Endodermal cell (in vitro differentiated cells): ENCODE measurements around the gene POLD2. TPM values are rescaled to one million over a fixed set of nuclear protein-coding genes. Genes with fewer than 3 reads are reported as not detected.

Experiments
- DNase-seq: peaks from one replicate; pipeline ENCODE4 v3.0.0-alpha.2; 2017
- H3K27ac ChIP-seq: 2 replicates; pipeline ENCODE4 v1.5.1; 2013; ENCODE audit warnings: mild to moderate bottlenecking, low read depth, low read length, moderate library complexity
- H3K27me3 ChIP-seq: 2 replicates; pipeline ENCODE4 v1.6.1; 2013; ENCODE audit warnings: mild to moderate bottlenecking, low read length, moderate library complexity; ENCODE audit not compliant: insufficient read depth, control insufficient read depth, poor library complexity, severe bottlenecking
- H3K36me3 ChIP-seq: 2 replicates; pipeline ENCODE4 v1.7.0; 2013; ENCODE audit warnings: mild to moderate bottlenecking, low read length, moderate library complexity; ENCODE audit not compliant: control insufficient read depth, insufficient read depth
- H3K4me1 ChIP-seq: one replicate; pipeline ENCODE4 v1.7.0; 2013; ENCODE audit warnings: low read length; ENCODE audit not compliant: control insufficient read depth, insufficient read depth
- H3K4me3 ChIP-seq: 2 replicates; pipeline ENCODE4 v1.5.1; 2013; ENCODE audit warnings: mild to moderate bottlenecking, low read length, moderate library complexity
- H3K9ac ChIP-seq: 2 replicates; pipeline ENCODE4 v1.6.1; 2013; ENCODE audit warnings: mild to moderate bottlenecking, low read length, moderate library complexity; ENCODE audit not compliant: poor library complexity, severe bottlenecking; ENCODE audit errors: extremely low read depth
- H3K9me3 ChIP-seq: 2 replicates; pipeline ENCODE4 v1.6.1; 2013; ENCODE audit warnings: mild to moderate bottlenecking, low read length, moderate library complexity; ENCODE audit not compliant: control insufficient read depth
- H3K27ac Mint-ChIP-seq: 2 replicates; pipeline ENCODE4 v1.8.0; 2020; ENCODE audit warnings: mixed read lengths
- H3K27me3 Mint-ChIP-seq: 2 replicates; pipeline ENCODE4 v1.8.0; 2021; ENCODE audit warnings: mild to moderate bottlenecking, mixed read lengths; ENCODE audit not compliant: insufficient read depth
- H3K36me3 Mint-ChIP-seq: 2 replicates; pipeline ENCODE4 v1.8.0; 2020; ENCODE audit warnings: low read depth, mixed read lengths
- H3K4me1 Mint-ChIP-seq: 2 replicates; pipeline ENCODE4 v1.8.0; 2020; ENCODE audit warnings: mixed read lengths
- H3K4me3 Mint-ChIP-seq: 2 replicates; pipeline ENCODE4 v1.8.0; 2020; ENCODE audit warnings: mild to moderate bottlenecking, moderate library complexity, mixed read lengths
- H3K9me3 Mint-ChIP-seq: 2 replicates; pipeline ENCODE4 v1.8.0; 2020; ENCODE audit warnings: mild to moderate bottlenecking, mixed read lengths
- WGBS, 2 experiments: methylation state at CpG; one replicate each; pipeline versions ENCODE4 v1.1.5 to v1.1.7; 2013; ENCODE audit warnings: missing lambda C conversion rate in 2 of 2, mixed read lengths in 1 of 2; ENCODE audit not compliant: insufficient coverage in 1 of 2, insufficient read length in 1 of 2; 5-methylcytosine and 5-hydroxymethylcytosine counted together
- total RNA-seq, 2 donors: library from RNA; stranded (reverse); fragmentation: NEBNext Ultra II Directional in 1 of 2; extraction: Animal tissue kit (Norgen Biotek cat#: 25700) in 1 of 2; gene quantifications; 2 replicates in 1 of 2; 3 replicates in 1 of 2; pipeline ENCODE4 v1.2.1, GENCODE V29; 2021
- TF ChIP-seq, protein P1 (sequence below): fragments of 200-600 bp; sonication (generic); conservative IDR thresholded peaks from 2 replicates; pipeline ENCODE4 v1.5.0; 2021; ENCODE audit warnings: antibody characterized with exemption, mild to moderate bottlenecking

The POLD2 gene
- total RNA-seq, 2 donors from 2014 or later: 127 to 141 TPM

DNA sequence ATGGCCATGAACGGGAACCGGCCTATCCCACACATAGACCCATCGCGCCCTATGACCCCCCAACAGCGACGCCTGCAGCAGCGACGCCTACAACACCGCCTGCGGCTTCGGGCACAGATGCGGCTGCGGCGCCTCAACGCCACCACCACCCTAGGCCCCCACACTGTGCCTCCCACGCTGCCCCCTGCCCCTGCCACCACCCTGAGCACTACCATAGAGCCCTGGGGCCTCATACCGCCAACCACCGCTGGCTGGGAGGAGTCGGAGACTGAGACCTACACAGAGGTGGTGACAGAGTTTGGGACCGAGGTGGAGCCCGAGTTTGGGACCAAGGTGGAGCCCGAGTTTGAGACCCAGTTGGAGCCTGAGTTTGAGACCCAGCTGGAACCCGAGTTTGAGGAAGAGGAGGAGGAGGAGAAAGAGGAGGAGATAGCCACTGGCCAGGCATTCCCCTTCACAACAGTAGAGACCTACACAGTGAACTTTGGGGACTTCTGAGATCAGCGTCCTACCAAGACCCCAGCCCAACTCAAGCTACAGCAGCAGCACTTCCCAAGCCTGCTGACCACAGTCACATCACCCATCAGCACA is 9.5 kb downstream of the POLD2 start:
- H3K27ac Mint-ChIP-seq: no peak overlapping the region
- Histone ChIP-seq H3K4me3 (no peak overlapping the region), H3K4me1 (no peaks in the 10 kb centered on the region), H3K27ac (no peak overlapping the region), H3K9me3 (no peaks in the 10 kb centered on the region), H3K9ac (no peak overlapping the region), H3K27me3 (no peaks in the 10 kb centered on the region), H3K36me3 (peaks cover 5% of the 10 kb centered on the region)
- no peaks in the 10 kb centered on the region for H3K27me3 Mint-ChIP-seq
- no peaks in the 10 kb centered on the region for H3K9me3 Mint-ChIP-seq
- TF ChIP-seq, protein P1, sequence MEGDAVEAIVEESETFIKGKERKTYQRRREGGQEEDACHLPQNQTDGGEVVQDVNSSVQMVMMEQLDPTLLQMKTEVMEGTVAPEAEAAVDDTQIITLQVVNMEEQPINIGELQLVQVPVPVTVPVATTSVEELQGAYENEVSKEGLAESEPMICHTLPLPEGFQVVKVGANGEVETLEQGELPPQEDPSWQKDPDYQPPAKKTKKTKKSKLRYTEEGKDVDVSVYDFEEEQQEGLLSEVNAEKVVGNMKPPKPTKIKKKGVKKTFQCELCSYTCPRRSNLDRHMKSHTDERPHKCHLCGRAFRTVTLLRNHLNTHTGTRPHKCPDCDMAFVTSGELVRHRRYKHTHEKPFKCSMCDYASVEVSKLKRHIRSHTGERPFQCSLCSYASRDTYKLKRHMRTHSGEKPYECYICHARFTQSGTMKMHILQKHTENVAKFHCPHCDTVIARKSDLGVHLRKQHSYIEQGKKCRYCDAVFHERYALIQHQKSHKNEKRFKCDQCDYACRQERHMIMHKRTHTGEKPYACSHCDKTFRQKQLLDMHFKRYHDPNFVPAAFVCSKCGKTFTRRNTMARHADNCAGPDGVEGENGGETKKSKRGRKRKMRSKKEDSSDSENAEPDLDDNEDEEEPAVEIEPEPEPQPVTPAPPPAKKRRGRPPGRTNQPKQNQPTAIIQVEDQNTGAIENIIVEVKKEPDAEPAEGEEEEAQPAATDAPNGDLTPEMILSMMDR: no peak
- peaks cover 59% of the 10 kb centered on the region for H3K36me3 Mint-ChIP-seq
- DNase-seq: no peak
- H3K4me1 Mint-ChIP-seq: no peaks in the 10 kb centered on the region
- 91 to 97% methylated on average over 10 to 24 of the region's 24 CpGs for WGBS, 2 experiments
- H3K4me3 Mint-ChIP-seq: no peak overlapping the region

DNA sequence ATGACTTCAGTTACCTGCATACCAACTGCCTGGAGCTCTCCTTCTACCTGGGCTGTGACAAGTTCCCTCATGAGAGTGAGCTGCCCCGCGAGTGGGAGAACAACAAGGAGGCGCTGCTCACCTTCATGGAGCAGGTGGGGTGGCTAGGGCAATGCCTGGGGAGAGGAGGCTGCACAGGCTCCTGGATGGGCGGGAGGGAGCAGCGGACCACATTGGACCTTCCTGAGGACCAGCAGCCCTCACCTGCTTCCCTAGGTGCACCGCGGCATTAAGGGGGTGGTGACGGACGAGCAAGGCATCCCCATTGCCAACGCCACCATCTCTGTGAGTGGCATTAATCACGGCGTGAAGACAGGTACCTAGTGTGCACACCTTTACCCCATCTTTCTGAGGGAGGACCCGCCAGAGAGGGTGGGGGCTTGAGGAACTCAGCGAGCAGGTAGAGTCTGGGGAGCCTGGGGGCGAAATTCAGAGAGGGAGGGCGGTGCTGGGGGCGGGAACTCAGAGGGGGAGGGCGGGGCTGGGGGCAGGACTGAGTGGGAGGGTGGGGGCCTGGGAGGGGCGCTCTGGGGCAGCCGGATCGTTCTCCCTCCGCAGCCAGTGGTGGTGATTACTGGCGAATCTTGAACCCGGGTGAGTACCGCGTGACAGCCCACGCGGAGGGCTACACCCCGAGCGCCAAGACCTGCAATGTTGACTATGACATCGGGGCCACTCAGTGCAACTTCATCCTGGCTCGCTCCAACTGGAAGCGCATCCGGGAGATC is 10.2 kb downstream of the POLD2 start:
- H3K36me3 Mint-ChIP-seq: peaks cover 55% of the 10 kb centered on the region
- DNase-seq: no peak
- Histone ChIP-seq H3K4me1 (no peaks in the 10 kb centered on the region), H3K9ac (no peak overlapping the region), H3K36me3 (peaks cover 5% of the 10 kb centered on the region), H3K27ac (no peak overlapping the region), H3K9me3 (no peaks in the 10 kb centered on the region), H3K27me3 (no peaks in the 10 kb centered on the region), H3K4me3 (no peak overlapping the region)
- H3K27ac Mint-ChIP-seq: no peak overlapping the region
- WGBS, 2 experiments: 95 to 98% methylated on average over 21 to 31 of the region's 34 CpGs
- H3K4me3 Mint-ChIP-seq: no peak overlapping the region
- no peaks in the 10 kb centered on the region for H3K4me1 Mint-ChIP-seq
- H3K27me3 Mint-ChIP-seq: no peaks in the 10 kb centered on the region
- TF ChIP-seq, protein P1: no peak
- H3K9me3 Mint-ChIP-seq: no peaks in the 10 kb centered on the region

DNA sequence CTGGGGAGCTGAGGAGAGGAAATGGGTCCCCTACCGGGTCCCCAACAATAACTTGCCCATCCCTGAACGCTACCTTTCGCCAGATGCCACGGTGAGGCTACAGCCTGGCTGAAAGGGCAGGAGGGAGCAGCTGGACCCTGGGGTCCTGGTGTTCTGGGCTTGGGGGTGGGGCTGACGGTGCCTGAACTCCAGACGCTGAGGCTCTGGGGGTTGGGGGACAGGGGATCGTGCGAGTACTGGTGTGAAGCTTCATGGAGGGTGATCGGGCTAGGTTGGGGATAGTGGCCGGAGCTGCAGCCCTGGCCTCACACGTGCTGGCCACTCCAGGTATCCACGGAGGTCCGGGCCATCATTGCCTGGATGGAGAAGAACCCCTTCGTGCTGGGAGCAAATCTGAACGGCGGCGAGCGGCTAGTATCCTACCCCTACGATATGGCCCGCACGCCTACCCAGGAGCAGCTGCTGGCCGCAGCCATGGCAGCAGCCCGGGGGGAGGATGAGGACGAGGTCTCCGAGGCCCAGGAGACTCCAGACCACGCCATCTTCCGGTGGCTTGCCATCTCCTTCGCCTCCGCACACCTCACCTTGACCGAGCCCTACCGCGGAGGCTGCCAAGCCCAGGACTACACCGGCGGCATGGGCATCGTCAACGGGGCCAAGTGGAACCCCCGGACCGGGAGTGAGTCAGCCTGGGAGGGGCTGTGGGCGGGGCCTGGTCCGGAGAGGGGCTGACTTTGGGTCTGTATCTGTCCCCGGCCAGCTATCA is 10.9 kb downstream of the POLD2 start:
- H3K9me3 Mint-ChIP-seq: no peaks in the 10 kb centered on the region

More for the DNA sequence above, 10.9 kb downstream of the POLD2 start:
- Mint-ChIP-seq H3K4me3 (no peak overlapping the region), H3K27ac (no peak overlapping the region), H3K4me1 (no peaks in the 10 kb centered on the region), H3K27me3 (no peaks in the 10 kb centered on the region), H3K36me3 (peaks cover 49% of the 10 kb centered on the region)
- H3K27ac ChIP-seq: no peak overlapping the region
- no peaks in the 10 kb centered on the region for H3K27me3 ChIP-seq
- no peaks in the 10 kb centered on the region for H3K9me3 ChIP-seq
- no peaks in the 10 kb centered on the region for H3K36me3 ChIP-seq
- no peak overlapping the region for H3K4me3 ChIP-seq
- no peak for DNase-seq
- TF ChIP-seq, protein P1: no peak
- WGBS, 2 experiments: 91 to 92% methylated on average over 25 to 41 of the region's 41 CpGs
- no peak overlapping the region for H3K9ac ChIP-seq
- no peaks in the 10 kb centered on the region for H3K4me1 ChIP-seq
